ENCODE measurements around the gene PASD1. TPM values are rescaled to one million over a fixed set of nuclear protein-coding genes. Genes with fewer than 3 reads are reported as not detected.

The PASD1 gene
- polyA plus RNA-seq, 4 donors = not detected

DNA sequence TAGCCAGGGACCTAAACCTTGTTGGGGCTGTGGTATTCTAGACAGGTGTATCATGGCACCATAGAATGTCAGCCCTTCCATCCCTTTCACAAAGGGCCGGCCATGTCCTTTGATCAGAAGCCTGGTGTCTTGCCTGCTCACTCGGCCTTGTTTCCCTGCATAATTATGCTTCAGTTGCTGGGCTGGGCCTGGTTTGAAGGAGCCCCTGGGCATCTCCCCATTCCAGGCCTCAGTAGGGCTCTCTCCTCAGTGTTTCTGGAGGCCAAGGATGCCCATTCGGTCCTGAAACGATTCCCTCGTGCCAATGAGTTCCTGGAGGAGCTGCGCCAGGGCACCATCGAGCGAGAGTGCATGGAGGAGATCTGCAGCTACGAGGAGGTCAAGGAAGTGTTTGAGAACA, 136.3 kb downstream of the PASD1 start:
- no peak for DNase-seq
- Histone ChIP-seq H3K9me3 (ENCODE audit: control insufficient read depth in 2 of 2, insufficient read depth in 1 of 2, low read depth in 1 of 2, low read length in 1 of 2) (no peaks in the 10 kb centered on the region), H3K4me1 (ENCODE audit: control insufficient read depth in 3 of 3, insufficient read depth in 2 of 3, low read depth in 1 of 3, low read length in 2 of 3) (no peaks in the 10 kb centered on the region), H3K27ac (ENCODE audit: low read depth in 1 of 3, low read length in 2 of 3) (no peak overlapping the region), H3K36me3 (ENCODE audit: control insufficient read depth in 3 of 3, insufficient read depth in 2 of 3, low read depth in 1 of 3, low read length in 3 of 3) (no peaks in the 10 kb centered on the region), H3K27me3 (ENCODE audit: control insufficient read depth in 3 of 3, insufficient read depth in 3 of 3, low read length in 3 of 3) (no peaks in the 10 kb centered on the region), H3K4me3 (ENCODE audit: low read depth in 1 of 3, low read length in 3 of 3) (no peak overlapping the region)
- no peak for FAIRE-seq
- WGBS, 3 donors = 86 to 92% (median 87%) methylated on average over 9 of the region's 9 CpGs

DNA sequence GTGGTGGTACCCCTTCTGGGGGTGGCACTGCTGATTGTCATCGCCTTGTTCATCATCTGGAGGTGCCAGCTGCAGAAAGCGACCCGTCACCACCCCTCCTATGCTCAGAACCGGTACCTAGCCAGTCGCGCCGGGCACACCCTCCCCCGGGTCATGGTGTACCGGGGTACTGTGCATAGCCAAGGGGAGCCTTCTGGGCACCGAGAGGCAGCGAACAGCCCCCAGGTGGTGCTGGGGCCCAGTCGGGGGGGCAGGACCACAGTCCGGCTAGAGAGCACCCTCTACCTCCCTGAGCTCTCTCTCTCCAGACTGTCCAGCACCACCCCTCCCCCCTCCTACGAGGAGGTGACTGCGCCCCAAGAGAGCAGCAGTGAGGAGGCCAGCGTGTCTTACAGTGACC, 137.1 kb downstream of the PASD1 start:
- no peaks in the 10 kb centered on the region for H3K9me3 ChIP-seq (ENCODE audit: control insufficient read depth in 2 of 2, insufficient read depth in 1 of 2, low read depth in 1 of 2, low read length in 1 of 2)
- DNase-seq = no peak
- FAIRE-seq = no peak

DNA sequence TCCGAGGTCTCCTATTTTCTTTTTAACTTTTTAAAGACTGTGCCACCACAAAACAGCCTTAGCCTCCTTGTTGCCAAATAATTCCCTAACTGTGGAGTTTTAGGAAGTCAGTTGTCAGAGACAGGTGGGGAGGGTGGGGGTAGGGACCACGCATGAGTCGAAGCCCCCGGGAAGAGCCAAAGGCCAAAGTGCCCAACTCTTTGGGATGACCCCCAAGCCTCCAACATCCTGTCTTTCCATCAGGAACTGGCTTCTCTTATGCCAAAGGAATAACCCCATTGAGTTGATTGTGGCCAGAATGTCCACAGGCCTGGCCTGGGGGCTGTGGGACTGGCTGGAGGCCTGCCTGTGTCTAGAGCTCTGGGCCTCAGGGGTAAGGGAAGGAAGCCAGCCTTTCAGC, 137.6 kb downstream of the PASD1 start:
- Histone ChIP-seq H3K27me3 (ENCODE audit: control insufficient read depth in 3 of 3, insufficient read depth in 3 of 3, low read length in 3 of 3) (no peaks in the 10 kb centered on the region), H3K4me1 (ENCODE audit: control insufficient read depth in 3 of 3, insufficient read depth in 2 of 3, low read depth in 1 of 3, low read length in 2 of 3) (no peaks in the 10 kb centered on the region), H3K4me3 (ENCODE audit: low read depth in 1 of 3, low read length in 3 of 3) (no peak overlapping the region), H3K9me3 (ENCODE audit: control insufficient read depth in 2 of 2, insufficient read depth in 1 of 2, low read depth in 1 of 2, low read length in 1 of 2) (no peaks in the 10 kb centered on the region), H3K27ac (ENCODE audit: low read depth in 1 of 3, low read length in 2 of 3) (no peak overlapping the region), H3K36me3 (ENCODE audit: control insufficient read depth in 3 of 3, insufficient read depth in 2 of 3, low read depth in 1 of 3, low read length in 3 of 3) (no peaks in the 10 kb centered on the region)
- WGBS, 3 donors = 96 to 100% (median 98%) methylated on average over 4 of the region's 4 CpGs
- FAIRE-seq (no peak), DNase-seq (no peak)

More for the DNA sequence above, 137.1 kb downstream of the PASD1 start:
- Histone ChIP-seq H3K27ac (ENCODE audit: low read depth in 1 of 3, low read length in 2 of 3) (no peak overlapping the region), H3K4me3 (ENCODE audit: low read depth in 1 of 3, low read length in 3 of 3) (no peak overlapping the region), H3K36me3 (ENCODE audit: control insufficient read depth in 3 of 3, insufficient read depth in 2 of 3, low read depth in 1 of 3, low read length in 3 of 3) (no peaks in the 10 kb centered on the region), H3K4me1 (ENCODE audit: control insufficient read depth in 3 of 3, insufficient read depth in 2 of 3, low read depth in 1 of 3, low read length in 2 of 3) (no peaks in the 10 kb centered on the region), H3K27me3 (ENCODE audit: control insufficient read depth in 3 of 3, insufficient read depth in 3 of 3, low read length in 3 of 3) (no peaks in the 10 kb centered on the region)
- WGBS, 3 donors = 87 to 96% (median 88%) methylated on average over 8 to 16 of the region's 16 CpGs

DNA sequence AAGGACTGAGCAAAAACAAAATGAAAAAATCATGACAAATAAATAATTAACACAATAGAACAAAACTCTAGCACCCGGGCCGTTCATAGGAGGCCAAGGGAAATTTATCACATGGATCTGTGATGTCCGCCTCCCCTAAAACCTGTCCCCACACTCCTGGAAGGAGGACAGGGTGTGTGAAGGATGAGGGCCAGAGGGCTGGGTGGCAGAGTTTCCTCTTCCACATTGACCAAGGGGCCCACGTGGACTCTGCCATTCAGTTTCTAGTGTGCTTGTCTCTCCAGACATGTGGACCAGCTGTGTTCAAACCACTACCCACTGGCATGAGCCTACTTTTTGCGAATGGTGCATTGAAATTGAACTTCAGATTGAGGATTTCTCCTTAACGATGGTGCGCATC, 138.1 kb downstream of the PASD1 start:
- no peak for FAIRE-seq
- H3K27ac ChIP-seq (ENCODE audit: low read depth in 1 of 3, low read length in 2 of 3) = no peak overlapping the region
- no peak for DNase-seq
- H3K27me3 ChIP-seq (ENCODE audit: control insufficient read depth in 3 of 3, insufficient read depth in 3 of 3, low read length in 3 of 3) = no peaks in the 10 kb centered on the region
- H3K9me3 ChIP-seq (ENCODE audit: control insufficient read depth in 2 of 2, insufficient read depth in 1 of 2, low read depth in 1 of 2, low read length in 1 of 2) = no peaks in the 10 kb centered on the region
- H3K4me1 ChIP-seq (ENCODE audit: control insufficient read depth in 3 of 3, insufficient read depth in 2 of 3, low read depth in 1 of 3, low read length in 2 of 3) = no peaks in the 10 kb centered on the region
- 83 to 93% (median 83%) methylated on average over 7 of the region's 7 CpGs for WGBS, 3 donors
- no peaks in the 10 kb centered on the region for H3K36me3 ChIP-seq (ENCODE audit: control insufficient read depth in 3 of 3, insufficient read depth in 2 of 3, low read depth in 1 of 3, low read length in 3 of 3)
- H3K4me3 ChIP-seq (ENCODE audit: low read depth in 1 of 3, low read length in 3 of 3) = no peak overlapping the region

DNA sequence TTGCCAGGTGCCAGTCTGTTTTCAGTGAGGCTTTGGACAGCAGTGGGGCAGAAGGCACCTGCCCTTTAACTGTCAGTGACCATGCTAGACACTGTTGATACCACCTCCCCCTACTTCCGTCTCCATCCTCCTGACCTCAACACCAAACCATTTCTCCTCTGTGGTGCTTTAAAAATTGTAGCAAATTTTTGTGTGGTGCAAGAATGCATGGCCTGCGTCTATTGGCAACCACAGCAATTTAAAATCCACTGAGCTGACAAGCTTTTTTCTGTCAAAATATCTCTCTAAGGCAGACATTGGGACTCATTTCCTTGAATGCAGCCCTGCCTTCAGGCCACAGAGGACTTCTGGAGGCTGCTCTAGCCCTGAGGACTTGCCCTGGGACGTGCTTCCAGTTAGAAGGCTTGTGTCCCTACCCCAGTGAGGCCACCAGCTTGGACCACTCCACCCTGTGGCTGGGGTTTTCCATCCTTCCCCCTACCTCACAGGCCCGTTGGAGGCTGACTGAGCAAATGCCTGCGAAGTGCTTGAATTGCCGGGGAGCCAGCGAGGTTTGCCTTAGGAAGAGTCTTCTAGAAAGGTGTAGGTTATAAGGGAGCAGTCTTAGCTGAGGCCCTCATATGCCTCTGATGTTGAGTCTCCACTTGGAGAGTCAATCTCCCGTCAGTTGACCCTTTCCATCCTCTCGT, 138.7 kb downstream of the PASD1 start:
- WGBS, 3 donors = 68 to 80% (median 78%) methylated on average over 9 of the region's 9 CpGs
- DNase-seq = no peak
- H3K36me3 ChIP-seq (ENCODE audit: control insufficient read depth in 3 of 3, insufficient read depth in 2 of 3, low read depth in 1 of 3, low read length in 3 of 3) = no peaks in the 10 kb centered on the region
- no peak overlapping the region for H3K27ac ChIP-seq (ENCODE audit: low read depth in 1 of 3, low read length in 2 of 3)
- no peaks in the 10 kb centered on the region for H3K9me3 ChIP-seq (ENCODE audit: control insufficient read depth in 2 of 2, insufficient read depth in 1 of 2, low read depth in 1 of 2, low read length in 1 of 2)
- no peaks in the 10 kb centered on the region for H3K27me3 ChIP-seq (ENCODE audit: control insufficient read depth in 3 of 3, insufficient read depth in 3 of 3, low read length in 3 of 3)
- H3K4me1 ChIP-seq (ENCODE audit: control insufficient read depth in 3 of 3, insufficient read depth in 2 of 3, low read depth in 1 of 3, low read length in 2 of 3) = no peaks in the 10 kb centered on the region
- FAIRE-seq = no peak
- H3K4me3 ChIP-seq (ENCODE audit: low read depth in 1 of 3, low read length in 3 of 3) = no peak overlapping the region

DNA sequence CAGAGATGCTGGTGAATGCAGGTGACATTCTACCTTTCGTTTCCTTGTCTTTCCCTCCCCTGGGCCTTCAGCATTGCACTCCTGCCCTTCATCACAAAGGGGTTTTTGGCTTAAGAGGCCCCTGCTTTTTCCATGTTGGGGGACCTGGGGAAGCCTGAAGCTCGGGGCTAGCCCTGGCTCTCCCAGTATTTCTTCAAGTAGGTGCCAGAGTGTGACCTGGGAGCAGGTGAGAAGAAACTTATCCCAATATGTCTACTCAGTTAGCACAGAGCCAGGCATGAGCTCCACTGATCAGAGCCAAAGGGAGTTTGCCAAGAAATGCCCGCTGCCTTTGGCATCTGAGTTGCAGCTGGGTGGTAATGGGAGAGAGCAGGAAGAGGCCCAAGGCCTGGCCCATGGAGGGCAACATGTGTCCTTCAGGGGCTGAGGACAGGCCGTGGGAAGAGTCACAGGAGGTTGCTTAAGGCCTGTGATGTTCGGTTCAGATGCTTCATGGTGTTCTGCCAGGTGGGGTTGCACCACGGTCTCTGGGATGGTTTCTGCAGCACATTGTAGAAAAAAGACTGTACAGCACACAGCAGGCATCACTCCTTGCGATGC, 139.4 kb downstream of the PASD1 start:
- Histone ChIP-seq H3K4me1 (ENCODE audit: control insufficient read depth in 3 of 3, insufficient read depth in 2 of 3, low read depth in 1 of 3, low read length in 2 of 3) (no peaks in the 10 kb centered on the region), H3K4me3 (ENCODE audit: low read depth in 1 of 3, low read length in 3 of 3) (no peak overlapping the region), H3K27ac (ENCODE audit: low read depth in 1 of 3, low read length in 2 of 3) (no peak overlapping the region), H3K36me3 (ENCODE audit: control insufficient read depth in 3 of 3, insufficient read depth in 2 of 3, low read depth in 1 of 3, low read length in 3 of 3) (no peaks in the 10 kb centered on the region), H3K9me3 (ENCODE audit: control insufficient read depth in 2 of 2, insufficient read depth in 1 of 2, low read depth in 1 of 2, low read length in 1 of 2) (no peaks in the 10 kb centered on the region), H3K27me3 (ENCODE audit: control insufficient read depth in 3 of 3, insufficient read depth in 3 of 3, low read length in 3 of 3) (no peaks in the 10 kb centered on the region)
- no peak for DNase-seq
- FAIRE-seq = no peak
- 46 to 77% (median 67%) methylated on average over 7 of the region's 7 CpGs for WGBS, 3 donors

DNA sequence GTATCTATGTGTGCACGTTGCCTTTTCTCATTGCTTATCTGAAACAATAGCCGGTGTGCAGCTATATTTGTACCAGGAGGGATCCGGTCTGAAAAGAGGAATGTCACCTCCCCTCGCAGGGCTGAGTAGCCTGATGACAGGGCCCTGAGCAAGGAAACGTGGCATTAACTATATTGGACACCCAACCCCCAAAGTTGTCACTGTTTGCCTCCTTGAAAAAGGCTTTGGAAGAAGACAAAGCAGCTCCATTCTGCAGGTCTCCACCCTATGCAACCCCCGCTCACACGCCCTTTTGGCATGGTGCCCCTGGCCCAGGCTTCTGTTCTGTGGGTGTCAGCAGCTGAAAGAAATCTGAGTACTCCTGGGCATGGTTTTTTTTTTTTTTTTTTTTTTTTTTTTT, 140.0 kb downstream of the PASD1 start:
- FAIRE-seq (no peak), DNase-seq (no peak)
- WGBS, 3 donors = 31 to 42% (median 38%) methylated on average over 7 of the region's 7 CpGs
- Histone ChIP-seq H3K4me1 (ENCODE audit: control insufficient read depth in 3 of 3, insufficient read depth in 2 of 3, low read depth in 1 of 3, low read length in 2 of 3) (no peaks in the 10 kb centered on the region), H3K27ac (ENCODE audit: low read depth in 1 of 3, low read length in 2 of 3) (no peak overlapping the region), H3K9me3 (ENCODE audit: control insufficient read depth in 2 of 2, insufficient read depth in 1 of 2, low read depth in 1 of 2, low read length in 1 of 2) (no peaks in the 10 kb centered on the region), H3K4me3 (ENCODE audit: low read depth in 1 of 3, low read length in 3 of 3) (no peak overlapping the region), H3K36me3 (ENCODE audit: control insufficient read depth in 3 of 3, insufficient read depth in 2 of 3, low read depth in 1 of 3, low read length in 3 of 3) (no peaks in the 10 kb centered on the region), H3K27me3 (ENCODE audit: control insufficient read depth in 3 of 3, insufficient read depth in 3 of 3, low read length in 3 of 3) (no peaks in the 10 kb centered on the region)

DNA sequence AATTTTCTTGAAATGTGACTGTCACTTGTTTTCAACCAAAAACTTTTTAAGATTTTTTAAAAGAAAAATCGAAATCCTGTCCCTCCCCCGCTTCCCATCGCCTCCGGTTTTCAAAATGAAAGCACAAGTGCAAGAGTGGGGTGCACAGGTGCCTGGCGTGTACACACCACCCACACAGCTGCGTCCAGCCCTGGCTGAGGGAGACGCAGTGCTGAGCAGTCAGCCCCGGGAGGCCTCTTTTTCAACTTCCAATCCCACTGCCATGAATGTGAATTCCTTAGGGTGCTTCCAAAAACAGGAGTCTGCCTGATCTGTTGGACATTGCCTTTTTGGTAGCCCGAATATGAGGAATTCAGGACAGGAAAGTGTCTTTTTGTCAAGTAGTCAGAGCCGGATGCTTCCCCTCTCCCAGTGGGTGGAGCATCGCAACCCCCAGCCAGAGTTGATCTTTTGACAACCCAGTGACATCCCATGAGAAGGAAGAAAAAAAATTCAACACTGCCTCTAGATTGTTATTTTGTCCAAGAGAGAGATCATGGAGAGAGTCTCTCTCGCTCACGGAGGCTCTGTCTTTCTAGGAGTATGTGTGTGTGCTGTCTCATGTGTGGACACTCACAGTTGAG, 140.7 kb downstream of the PASD1 start:
- DNase-seq (no peak), FAIRE-seq (no peak)
- H3K27ac ChIP-seq (ENCODE audit: low read depth in 1 of 3, low read length in 2 of 3) = no peak overlapping the region
- no peak overlapping the region for H3K4me3 ChIP-seq (ENCODE audit: low read depth in 1 of 3, low read length in 3 of 3)
- WGBS, 3 donors = 54 to 74% (median 66%) methylated on average over 13 of the region's 13 CpGs
- no peaks in the 10 kb centered on the region for H3K4me1 ChIP-seq (ENCODE audit: control insufficient read depth in 3 of 3, insufficient read depth in 2 of 3, low read depth in 1 of 3, low read length in 2 of 3)
- no peaks in the 10 kb centered on the region for H3K27me3 ChIP-seq (ENCODE audit: control insufficient read depth in 3 of 3, insufficient read depth in 3 of 3, low read length in 3 of 3)
- no peaks in the 10 kb centered on the region for H3K9me3 ChIP-seq (ENCODE audit: control insufficient read depth in 2 of 2, insufficient read depth in 1 of 2, low read depth in 1 of 2, low read length in 1 of 2)
- H3K36me3 ChIP-seq (ENCODE audit: control insufficient read depth in 3 of 3, insufficient read depth in 2 of 3, low read depth in 1 of 3, low read length in 3 of 3) = no peaks in the 10 kb centered on the region
